GM11168 (cell line): ENCODE data around the gene SHROOM3.

Source experiments
- in situ Hi-C: fragments of 300-500 bp; cut with MboI; formaldehyde crosslinking; loops from one replicate; pipeline ENCODE4 v1.12.0; 2022; ENCODE audit warnings: low sequenced_read_pairs; ENCODE audit not compliant: unreplicated experiment

The SHROOM3 gene

GRCh38 chr4:76729980-76730379, 295.0 kb downstream of the SHROOM3 start:
- in situ Hi-C loops: loop anchor here (5.0 kb wide), 1 partner anchor 218 kb away; no protein-coding TSS in a partner anchor

- in situ Hi-C loops: loop anchor here (5.0 kb wide), 1 partner anchor 220 kb away; no protein-coding TSS in a partner anchor
Observed at GRCh38 chr4:76732246-76732645, 297.2 kb downstream of the SHROOM3 start.

GRCh38 chr4:76733068-76733771, 298.2 kb downstream of the SHROOM3 start:
- in situ Hi-C loops: loop anchor here (5.0 kb wide), 1 partner anchor 221 kb away; no protein-coding TSS in a partner anchor

- in situ Hi-C loops: no loop called here
Observed at GRCh38 chr4:76736414-76736813, 301.4 kb downstream of the SHROOM3 start.

GRCh38 chr4:76737180-76737579, 302.2 kb downstream of the SHROOM3 start:
- in situ Hi-C loops: no loop called here

GRCh38 chr4:76737771-76738085, 302.7 kb downstream of the SHROOM3 start:
- in situ Hi-C loops: no loop called here

- in situ Hi-C loops: no loop called here
Observed at GRCh38 chr4:76738086-76738931, 303.3 kb downstream of the SHROOM3 start.

- in situ Hi-C loops: no loop called here
Observed at GRCh38 chr4:76740192-76740591, 305.2 kb downstream of the SHROOM3 start.

GRCh38 chr4:76740866-76741662, 306.0 kb downstream of the SHROOM3 start:
- in situ Hi-C loops: no loop called here

- in situ Hi-C loops: no loop called here
Observed at GRCh38 chr4:76741663-76742020, 306.6 kb downstream of the SHROOM3 start.

- in situ Hi-C loops: no loop called here
Observed at GRCh38 chr4:76744241-76744921, 309.4 kb downstream of the SHROOM3 start.

- in situ Hi-C loops: no loop called here
Observed at GRCh38 chr4:76745240-76745639, 310.2 kb downstream of the SHROOM3 start.

- in situ Hi-C loops: no loop called here
Observed at GRCh38 chr4:76747563-76747962, 312.5 kb downstream of the SHROOM3 start.

- in situ Hi-C loops: no loop called here
Observed at GRCh38 chr4:76748649-76749048, 313.6 kb downstream of the SHROOM3 start.

- in situ Hi-C loops: no loop called here
Observed at GRCh38 chr4:76749355-76749754, 314.3 kb downstream of the SHROOM3 start.

- in situ Hi-C loops: loop anchor here (5.0 to 10.0 kb wide), 2 partner anchors 243 to 316 kb away; partner anchors contain the start of gene SHROOM3
Observed at GRCh38 chr4:76750716-76751115, 315.7 kb downstream of the SHROOM3 start.

- in situ Hi-C loops: loop anchor here (5.0 to 10.0 kb wide), 2 partner anchors 244 to 317 kb away; partner anchors contain the start of gene SHROOM3
Observed at GRCh38 chr4:76751612-76752343, 316.7 kb downstream of the SHROOM3 start.

- in situ Hi-C loops: loop anchor here (5.0 to 10.0 kb wide), 2 partner anchors 246 to 318 kb away; partner anchors contain the start of gene SHROOM3
Observed at GRCh38 chr4:76752861-76753501, 318.0 kb downstream of the SHROOM3 start.

- in situ Hi-C loops: loop anchor here (5.0 to 10.0 kb wide), 2 partner anchors 247 to 319 kb away; partner anchors contain the start of gene SHROOM3
Observed at GRCh38 chr4:76753814-76754213, 318.8 kb downstream of the SHROOM3 start.
